GM19463 (cell line): ENCODE results near the gene HYOU1.
"Not testable (repeated sequence)": the region's sequence is repeated elsewhere in the genome, so short reads cannot be mapped to it uniquely, and the experiment has no call there.

Source experiments
- ATAC-seq: cut with Tn5 transposase; IDR thresholded peaks from one replicate; pipeline ENCODE4 v1.9.1; 2021; ENCODE audit warnings: mild to moderate bottlenecking, moderate library complexity; ENCODE audit not compliant: unreplicated experiment

Gene HYOU1

GRCh38 chr11:119057000-119057769 lies at the start of gene HYOU1:
TSS of gene HYOU1 (minus strand) at chr11:119057205. CDS start at chr11:119056160, 1,045 bp downstream.
- peak; percentile 94 for ATAC-seq

- no peak for ATAC-seq
These were observed 46.8 kb upstream of the HYOU1 start for GRCh38 chr11:119103793-119104192.

- not testable (repeated sequence) for ATAC-seq
These were observed 46.2 kb upstream of the HYOU1 start for GRCh38 chr11:119103161-119103664.

- peak; percentile 86 for ATAC-seq
These were observed 44.9 kb upstream of the HYOU1 start, which contains the start of gene DPAGT1 for GRCh38 chr11:119101759-119102423. TSS of gene DPAGT1 (minus strand) at chr11:119101853. CDS start at chr11:119101655, 198 bp downstream.

GRCh38 chr11:119100994-119101758 lies 44.2 kb upstream of the HYOU1 start:
- ATAC-seq: peak; percentile 14

GRCh38 chr11:119100246-119100970 lies 43.4 kb upstream of the HYOU1 start:
- ATAC-seq: no peak

- no peak for ATAC-seq
These were observed 42.7 kb upstream of the HYOU1 start for GRCh38 chr11:119099711-119100110.

GRCh38 chr11:119095066-119095880 lies 38.3 kb upstream of the HYOU1 start:
- ATAC-seq: peak; percentile 81

GRCh38 chr11:119094816-119095065 lies 37.7 kb upstream of the HYOU1 start:
- ATAC-seq: peak; percentile 49

- ATAC-seq: no peak
These were observed 37.2 kb upstream of the HYOU1 start for GRCh38 chr11:119093942-119094815.

GRCh38 chr11:119092880-119093842 lies 36.2 kb upstream of the HYOU1 start:
- ATAC-seq: no peak

GRCh38 chr11:119091966-119092879 lies 35.2 kb upstream of the HYOU1 start:
- ATAC-seq: no peak

- ATAC-seq: no peak
These were observed 34.2 kb upstream of the HYOU1 start for GRCh38 chr11:119091178-119091577.

- no peak for ATAC-seq
These were observed 32.3 kb upstream of the HYOU1 start for GRCh38 chr11:119089319-119089718.

- ATAC-seq: no peak
These were observed 31.4 kb upstream of the HYOU1 start for GRCh38 chr11:119088406-119088805.

GRCh38 chr11:119087747-119088241 lies 30.8 kb upstream of the HYOU1 start:
- no peak for ATAC-seq

GRCh38 chr11:119087123-119087522 lies 30.1 kb upstream of the HYOU1 start:
- ATAC-seq: no peak
